GM12874 (cell line): Measurements from ENCODE around the gene METTL24.

Experiments
- TF ChIP-seq, protein P1 (sequence below): IDR thresholded peaks from 2 replicates; pipeline ENCODE4 v1.5.1; 2011; ENCODE audit warnings: low read depth, mild to moderate bottlenecking, control low read depth, low read length, moderate library complexity; ENCODE audit not compliant: insufficient read depth

Gene METTL24

GRCh38 chr6:110378552-110378951 lies 20.4 kb upstream of the METTL24 start:
- TF ChIP-seq, protein P1, sequence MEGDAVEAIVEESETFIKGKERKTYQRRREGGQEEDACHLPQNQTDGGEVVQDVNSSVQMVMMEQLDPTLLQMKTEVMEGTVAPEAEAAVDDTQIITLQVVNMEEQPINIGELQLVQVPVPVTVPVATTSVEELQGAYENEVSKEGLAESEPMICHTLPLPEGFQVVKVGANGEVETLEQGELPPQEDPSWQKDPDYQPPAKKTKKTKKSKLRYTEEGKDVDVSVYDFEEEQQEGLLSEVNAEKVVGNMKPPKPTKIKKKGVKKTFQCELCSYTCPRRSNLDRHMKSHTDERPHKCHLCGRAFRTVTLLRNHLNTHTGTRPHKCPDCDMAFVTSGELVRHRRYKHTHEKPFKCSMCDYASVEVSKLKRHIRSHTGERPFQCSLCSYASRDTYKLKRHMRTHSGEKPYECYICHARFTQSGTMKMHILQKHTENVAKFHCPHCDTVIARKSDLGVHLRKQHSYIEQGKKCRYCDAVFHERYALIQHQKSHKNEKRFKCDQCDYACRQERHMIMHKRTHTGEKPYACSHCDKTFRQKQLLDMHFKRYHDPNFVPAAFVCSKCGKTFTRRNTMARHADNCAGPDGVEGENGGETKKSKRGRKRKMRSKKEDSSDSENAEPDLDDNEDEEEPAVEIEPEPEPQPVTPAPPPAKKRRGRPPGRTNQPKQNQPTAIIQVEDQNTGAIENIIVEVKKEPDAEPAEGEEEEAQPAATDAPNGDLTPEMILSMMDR, result no peak

DNA sequence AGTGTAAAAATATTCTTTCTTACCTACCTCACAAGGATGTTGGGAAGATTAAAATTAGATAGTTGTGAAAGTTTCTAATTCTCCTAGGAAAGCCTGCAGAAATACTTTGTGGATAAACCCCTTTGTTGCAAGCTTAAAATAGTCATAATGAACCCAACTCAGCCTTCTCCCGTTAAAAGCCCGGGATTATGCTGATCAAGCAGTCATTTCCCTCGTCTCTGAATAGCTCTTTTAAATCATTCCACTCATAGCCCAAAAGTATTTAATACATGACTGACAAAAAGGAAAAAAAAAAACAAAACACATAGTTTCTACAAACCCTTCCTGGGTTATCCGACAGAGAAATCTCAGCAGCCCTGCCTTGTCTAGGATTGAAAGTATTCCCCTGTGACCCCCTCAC lies 10.9 kb upstream of the METTL24 start:
- TF ChIP-seq, protein P1, result no peak

GRCh38 chr6:110368284-110368683 lies 10.1 kb upstream of the METTL24 start:
- TF ChIP-seq, protein P1, result no peak

DNA sequence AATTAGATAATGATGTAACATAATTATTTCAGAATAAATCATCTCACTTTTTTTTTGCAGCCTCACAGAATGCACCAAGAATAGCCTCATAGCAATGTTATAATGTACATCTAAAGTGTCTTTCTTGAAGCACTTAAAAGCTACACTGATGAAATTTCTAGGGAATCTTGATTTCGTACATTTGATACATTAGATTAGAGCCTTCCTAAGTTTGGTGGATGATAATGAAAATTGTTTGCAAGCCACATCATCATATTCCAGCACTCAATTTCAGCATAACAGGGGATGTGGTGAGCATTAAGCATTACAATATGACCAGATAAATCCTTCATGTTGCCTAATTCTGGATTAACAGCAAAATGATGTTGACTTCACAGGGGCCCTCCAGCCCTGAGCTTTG lies 9.7 kb upstream of the METTL24 start:
- TF ChIP-seq, protein P1, result no peak

- TF ChIP-seq, protein P1, result no peak
Measured at GRCh38 chr6:110366975-110367374, 8.8 kb upstream of the METTL24 start.

GRCh38 chr6:110366256-110366655 lies 8.1 kb upstream of the METTL24 start:
- TF ChIP-seq, protein P1, result no peak

DNA sequence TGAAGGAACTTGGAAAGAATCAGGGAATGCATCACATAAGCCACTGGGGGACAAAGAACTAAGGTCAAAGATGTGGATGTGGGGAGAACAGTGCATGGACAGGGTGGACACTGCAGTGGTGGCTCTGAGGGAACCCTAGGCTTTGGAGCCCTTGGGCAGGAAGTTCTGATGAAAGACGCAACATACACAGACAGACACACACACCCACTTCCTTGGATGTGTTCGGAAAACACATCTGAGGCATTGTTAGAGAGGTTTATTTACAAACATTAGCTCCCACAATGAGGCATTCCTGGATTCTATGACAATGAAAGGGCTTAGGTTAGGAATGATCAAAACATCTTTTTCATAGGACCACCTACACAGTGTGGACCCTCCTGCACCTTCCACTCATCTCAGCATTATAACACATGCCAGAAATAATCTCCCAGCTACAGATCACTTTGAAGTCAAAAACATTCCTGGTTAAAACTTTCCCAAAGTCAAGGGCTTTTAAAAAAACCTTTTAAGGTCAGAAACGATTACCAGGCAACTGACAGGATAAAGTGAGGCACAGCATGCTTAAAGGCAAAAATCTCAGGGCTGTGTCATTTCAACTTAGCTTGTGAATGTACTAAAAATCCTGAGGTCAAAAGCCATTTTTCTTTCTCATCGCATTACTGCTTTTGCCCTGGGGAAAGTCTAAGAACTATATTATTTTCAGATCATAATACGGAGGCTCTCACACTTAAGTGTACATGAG lies 6.4 kb upstream of the METTL24 start:
- TF ChIP-seq, protein P1, result no peak
